GM12873 (cell line): Measurements from ENCODE around the gene SIX3.
A peak's percentile ranks its signal among the peaks of the same experiment; 100 is the strongest.

ENCODE experiments used
- CTCF ChIP-seq: IDR thresholded peaks from 2 replicates; pipeline ENCODE4 v1.5.1; 2012; ENCODE audit warnings: low read depth, mild to moderate bottlenecking, moderate library complexity, low read length, control low read depth; ENCODE audit not compliant: insufficient read depth; ENCODE audit errors: missing control alignments

SIX3 gene

GRCh38 chr2:44952143-44952805 is 10.8 kb downstream of the SIX3 start:
- peak; percentile 71 for TF ChIP-seq CTCF

DNA sequence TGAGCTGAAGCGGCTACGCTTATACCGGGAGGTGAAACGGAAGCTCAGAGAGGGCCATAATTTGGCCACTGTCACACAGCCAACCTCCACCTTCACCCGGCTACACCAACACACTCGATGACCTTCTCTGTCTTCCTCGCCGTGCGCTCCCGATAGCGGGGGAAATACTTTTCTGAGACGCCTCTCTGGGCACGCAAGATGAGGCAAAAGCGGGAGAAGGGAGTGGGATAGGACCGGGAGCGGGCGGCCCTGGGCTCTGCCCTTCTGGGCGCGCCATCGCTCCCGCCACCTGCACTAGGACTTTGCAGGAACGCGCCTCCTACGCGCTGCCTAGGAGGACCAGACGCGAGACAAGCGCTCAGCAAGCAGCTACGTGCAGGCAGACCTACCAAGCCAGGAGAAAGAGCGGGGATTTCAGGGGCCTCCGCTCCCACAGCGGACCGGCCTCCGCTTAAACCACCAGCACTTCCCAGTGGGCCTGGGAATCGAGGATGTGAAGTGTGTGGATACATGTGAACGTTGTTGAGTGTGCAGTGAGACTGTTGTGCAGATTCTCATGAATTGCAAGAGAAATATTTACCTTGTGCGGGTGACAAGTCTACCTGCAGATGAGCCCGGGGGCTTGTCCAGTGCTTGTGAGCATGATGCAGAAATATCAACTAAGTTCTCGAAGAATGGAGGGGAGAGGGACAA is 11.4 kb downstream of the SIX3 start:
- no peak for TF ChIP-seq CTCF

DNA sequence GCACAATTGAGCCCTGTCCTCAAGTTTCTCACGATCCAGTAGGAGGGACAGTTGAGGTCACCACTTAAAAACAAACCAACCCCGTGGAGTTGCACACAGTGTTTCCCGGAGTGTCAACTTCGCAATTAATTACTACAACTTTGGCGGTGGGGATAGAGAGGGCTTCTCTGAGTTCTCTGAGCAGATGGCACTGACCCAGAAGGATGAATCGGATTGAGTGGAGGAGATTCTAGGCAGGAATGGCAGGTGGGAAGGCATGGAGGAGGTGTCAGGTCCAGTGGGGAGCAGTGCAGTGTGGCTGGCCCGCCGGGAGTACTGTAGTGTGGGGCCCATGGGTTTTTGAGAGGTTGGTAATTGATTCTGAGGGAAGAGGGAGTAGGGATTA is 12.0 kb downstream of the SIX3 start:
- TF ChIP-seq CTCF, result no peak

- TF ChIP-seq CTCF, result no peak
Observed at GRCh38 chr2:44954447-44954888, 13.0 kb downstream of the SIX3 start.

GRCh38 chr2:44954889-44955592 is 13.5 kb downstream of the SIX3 start:
- TF ChIP-seq CTCF, result no peak

- TF ChIP-seq CTCF, result peak; percentile 91
Observed at GRCh38 chr2:44955593-44956392, 14.3 kb downstream of the SIX3 start.
